Measurements from ENCODE around the gene TMEM59.
"Not testable (repeated sequence)": the region's sequence is repeated elsewhere in the genome, so short reads cannot be mapped to it uniquely, and the experiment has no call there.

TMEM59 gene, protein sequence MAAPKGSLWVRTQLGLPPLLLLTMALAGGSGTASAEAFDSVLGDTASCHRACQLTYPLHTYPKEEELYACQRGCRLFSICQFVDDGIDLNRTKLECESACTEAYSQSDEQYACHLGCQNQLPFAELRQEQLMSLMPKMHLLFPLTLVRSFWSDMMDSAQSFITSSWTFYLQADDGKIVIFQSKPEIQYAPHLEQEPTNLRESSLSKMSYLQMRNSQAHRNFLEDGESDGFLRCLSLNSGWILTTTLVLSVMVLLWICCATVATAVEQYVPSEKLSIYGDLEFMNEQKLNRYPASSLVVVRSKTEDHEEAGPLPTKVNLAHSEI

DNA sequence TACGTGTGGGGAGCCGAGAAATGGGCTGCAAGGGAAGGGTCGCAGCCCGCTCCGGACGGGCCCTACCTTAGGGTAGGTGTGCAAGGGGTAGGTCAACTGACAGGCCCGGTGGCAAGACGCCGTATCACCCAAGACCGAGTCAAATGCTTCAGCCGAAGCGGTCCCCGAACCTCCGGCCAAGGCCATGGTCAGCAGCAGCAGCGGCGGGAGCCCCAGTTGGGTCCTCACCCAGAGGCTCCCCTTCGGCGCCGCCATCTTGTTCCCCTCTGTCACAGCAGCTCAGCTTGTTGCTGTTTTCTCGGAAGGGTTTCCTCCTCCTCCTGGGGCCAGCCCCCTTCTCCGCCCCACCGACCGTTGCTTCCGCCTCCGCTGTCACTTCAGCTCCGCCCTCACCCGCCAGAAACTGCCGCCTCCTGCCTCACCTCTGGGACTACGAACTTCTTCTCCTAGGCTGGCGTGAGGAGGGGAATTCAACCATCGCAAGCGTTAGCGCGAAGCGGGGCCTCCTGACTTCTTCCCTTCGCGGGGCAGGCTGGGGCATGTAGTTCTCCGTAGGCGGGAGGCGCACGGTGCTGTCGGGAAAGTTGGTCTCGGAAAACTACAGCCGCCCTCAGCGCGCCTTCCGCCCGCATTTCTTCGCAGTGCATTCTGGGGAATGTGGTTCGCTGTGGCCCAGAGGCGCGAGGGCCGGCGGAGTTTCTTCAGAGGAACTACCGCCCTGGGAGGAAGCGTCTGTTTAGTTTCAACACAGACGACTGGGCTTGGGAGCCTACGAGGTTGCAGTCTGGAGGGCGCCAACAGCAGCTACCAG, at the start of gene TMEM59, which contains the start of gene TCEANC2:
Gene TMEM59, minus strand, starts transcription at position 271 of the 811 bp plus-strand sequence. Its CDS starts 16 bp downstream, at position 255.
Gene TCEANC2, plus strand, starts transcription at position 675 of the 811 bp plus-strand sequence. CDS start 815 bp downstream, outside the sequence.
- DNase-seq, result peak; percentile 97

DNA sequence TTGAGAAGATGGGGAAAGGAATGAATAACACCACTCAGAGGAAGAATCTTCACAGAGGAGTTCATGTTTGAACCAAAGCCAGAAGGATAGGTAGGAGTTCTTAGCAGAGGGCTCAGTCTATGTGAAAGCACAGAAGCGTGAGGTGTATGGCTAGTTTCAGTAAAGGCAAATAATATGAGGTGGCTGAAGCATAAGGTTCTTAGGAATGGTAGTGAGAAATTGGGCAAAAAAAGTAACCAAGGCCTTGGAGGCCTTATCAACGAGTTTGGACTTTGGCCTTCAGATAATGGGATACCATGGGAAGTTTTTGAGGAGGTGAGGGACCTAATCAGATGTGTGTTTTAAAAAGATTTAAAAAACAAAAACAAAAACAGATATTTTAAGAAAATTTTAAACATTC, 47.5 kb upstream of the TMEM59 start:
- DNase-seq, result no peak

DNA sequence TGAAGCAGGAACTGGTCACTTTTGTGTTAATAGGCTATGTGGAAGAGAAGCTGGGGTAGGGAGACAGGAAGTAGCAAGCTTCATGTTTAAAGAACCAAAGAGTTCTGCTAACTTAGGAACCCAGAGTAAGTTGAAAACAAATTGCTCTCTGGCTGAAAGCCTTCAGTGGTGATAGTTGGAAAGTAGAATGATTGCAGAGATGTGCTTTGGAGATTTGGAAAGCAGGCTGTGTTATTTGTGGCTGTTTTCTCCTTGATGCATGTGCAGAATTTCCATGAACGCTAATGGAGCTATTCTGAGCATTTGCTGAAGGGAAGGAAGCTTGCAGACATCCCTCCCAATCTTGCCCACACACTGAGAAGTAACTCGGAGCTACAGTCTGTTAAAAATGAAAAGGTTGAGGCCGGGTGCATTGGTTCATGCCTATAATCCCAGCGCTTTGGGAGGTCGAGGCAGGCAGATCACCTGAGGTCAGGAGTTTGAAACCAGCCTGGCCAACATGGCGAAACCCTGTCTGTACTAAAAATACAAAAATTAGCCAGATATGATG, 46.1 kb upstream of the TMEM59 start:
- no peak for DNase-seq

DNA sequence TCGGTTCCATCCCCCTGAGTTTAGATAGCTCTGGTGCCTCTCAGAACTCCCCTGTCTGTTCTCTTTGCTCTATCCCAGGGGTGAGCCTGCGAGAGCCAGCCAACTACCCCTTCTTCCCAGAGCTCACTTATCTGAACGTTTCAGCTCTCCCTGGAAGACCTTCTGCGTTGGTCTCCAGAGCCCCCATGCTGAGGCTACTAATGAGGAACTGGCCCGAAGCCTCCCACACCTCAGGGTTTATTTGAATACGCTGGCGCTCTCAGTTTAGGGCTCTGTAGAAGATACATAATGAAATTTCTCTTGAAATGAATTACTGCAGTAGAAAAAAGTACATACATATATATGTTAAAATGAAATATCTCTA, 43.9 kb upstream of the TMEM59 start:
- DNase-seq, result no peak

DNA sequence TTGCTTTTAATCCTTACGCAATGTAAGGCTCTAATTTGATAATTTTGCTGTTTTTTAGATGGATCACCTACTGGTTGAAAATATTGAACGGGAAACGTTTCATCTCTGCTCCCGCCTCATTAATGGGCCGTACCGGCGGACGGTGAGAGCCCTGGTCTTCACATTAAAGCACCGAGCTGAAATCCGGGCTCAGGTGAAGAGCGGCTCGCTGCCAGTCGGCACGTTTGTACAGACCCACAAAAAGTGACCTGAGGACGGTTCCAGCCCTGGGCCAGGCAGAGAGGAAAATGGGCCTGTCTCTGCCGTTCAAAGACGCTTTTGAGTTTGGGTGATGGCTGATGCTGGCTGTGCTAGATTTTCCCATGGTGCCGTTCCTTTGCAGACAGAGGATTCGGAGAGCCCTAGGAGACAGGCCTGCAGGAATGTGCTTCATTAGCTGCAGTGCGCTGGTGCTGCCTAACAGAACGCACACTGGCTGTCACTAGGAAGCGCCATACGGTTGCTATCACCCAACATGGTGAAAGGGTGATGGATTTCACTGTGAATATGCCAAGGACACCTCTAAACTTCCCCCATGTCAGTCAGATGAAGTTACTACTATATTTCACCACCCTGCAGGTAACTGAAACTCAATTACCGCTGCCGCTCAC, 43.3 kb upstream of the TMEM59 start:
- DNase-seq, result no peak

DNA sequence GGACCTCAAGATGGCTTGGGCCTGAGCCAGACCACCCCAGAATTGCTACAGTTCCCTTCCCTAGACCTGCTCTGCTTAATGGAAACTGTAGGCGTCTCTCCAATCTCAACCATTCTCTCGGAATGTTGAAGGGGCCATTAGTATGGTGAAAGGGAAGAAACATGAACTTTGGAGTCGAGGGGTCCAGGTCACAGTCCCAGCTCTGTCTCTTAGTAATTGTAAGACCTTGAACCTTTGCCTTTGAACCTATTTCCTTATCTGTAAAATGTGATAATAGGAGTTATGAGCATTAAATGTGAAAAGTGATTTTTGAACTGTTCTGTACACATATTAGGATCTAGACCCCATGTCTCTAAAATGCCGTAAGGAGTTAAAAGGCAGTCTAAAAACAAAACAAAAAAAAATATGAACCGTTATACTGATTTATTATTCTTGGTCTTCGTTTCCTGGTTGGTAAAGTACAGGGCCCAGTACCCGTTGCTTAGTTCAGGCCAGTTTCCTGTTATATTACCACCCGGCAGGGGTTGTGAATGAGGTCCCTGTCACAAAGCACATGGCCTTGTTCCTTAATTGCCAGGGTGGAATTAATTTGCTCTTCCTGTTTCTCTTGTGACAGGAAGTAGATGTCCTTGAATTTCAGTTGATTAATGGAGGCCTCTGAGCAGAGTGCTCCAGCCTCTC, 42.7 kb upstream of the TMEM59 start:
- peak; percentile 69 for DNase-seq

DNA sequence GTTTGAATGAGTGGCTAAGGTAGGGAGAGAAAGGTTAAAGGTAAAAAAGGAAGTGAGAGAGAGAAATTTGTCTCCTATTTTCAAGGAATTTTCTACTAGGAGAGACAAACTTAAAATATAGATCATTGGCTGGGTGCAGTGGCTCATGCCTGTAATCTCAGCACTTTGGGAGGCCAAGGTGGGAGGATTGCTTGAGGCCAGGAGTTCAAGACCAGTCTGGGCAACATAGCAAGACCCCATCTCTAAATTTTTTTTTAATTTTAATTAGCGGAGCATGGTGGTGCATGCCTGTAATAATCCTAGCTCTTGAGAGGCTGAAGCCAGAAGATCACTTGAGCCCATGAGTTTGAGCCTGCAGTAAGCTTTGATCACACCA, 41.7 kb upstream of the TMEM59 start:
- DNase-seq, result not testable (repeated sequence)

DNA sequence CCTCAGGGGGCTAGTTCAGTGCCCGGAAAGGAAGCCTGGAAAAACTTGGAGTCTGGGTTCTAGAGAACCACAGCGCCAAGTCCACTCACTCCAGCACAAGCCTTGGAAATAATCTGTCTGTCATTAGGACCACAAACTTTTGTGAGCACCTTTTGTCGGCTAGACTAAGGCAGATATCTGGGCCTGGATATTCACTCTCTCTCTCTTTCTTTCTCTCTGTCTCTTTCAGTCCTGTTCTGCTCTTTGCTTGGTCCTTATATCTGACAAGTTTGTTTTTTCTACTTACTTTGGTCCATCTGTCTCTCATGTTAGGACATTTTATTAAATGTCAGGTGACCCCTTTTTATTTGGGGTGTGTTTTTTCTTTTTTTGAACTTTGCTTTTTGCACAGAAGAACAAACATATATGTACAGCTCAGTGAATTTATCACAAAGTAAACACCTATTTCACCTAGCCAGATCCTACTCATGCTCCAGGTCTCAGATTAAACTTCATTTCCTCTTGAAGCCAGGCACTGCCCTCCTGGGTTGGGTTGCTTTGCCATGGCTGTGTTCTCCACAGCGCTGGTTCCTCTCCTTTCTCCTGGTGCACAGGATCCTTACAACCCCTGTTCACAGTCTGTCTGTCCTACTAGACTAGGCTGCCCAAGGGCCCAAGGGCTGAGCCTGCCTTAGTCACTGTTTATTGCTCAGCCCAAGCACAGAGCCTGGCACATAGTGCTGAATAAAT, 41.2 kb upstream of the TMEM59 start:
- no peak for DNase-seq

DNA sequence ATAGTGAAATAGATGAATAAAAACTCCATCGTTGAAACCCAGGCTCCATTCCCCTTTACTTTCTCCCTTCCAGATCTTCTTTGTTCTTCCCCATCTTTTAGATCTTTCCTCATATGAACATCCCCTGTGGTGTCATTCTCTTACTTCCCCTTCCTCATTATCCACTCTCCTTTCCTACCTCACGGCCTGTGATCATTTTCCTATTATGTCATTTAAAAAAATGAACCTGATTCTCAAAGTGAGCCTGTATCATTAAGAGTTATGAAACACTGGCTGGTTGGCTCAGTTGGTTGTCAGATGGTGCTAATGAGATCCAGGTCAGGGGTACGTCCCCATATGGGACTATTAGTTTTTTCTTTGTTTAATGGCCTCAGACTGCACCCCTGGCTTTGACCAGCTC, 38.7 kb upstream of the TMEM59 start:
- no peak for DNase-seq

DNA sequence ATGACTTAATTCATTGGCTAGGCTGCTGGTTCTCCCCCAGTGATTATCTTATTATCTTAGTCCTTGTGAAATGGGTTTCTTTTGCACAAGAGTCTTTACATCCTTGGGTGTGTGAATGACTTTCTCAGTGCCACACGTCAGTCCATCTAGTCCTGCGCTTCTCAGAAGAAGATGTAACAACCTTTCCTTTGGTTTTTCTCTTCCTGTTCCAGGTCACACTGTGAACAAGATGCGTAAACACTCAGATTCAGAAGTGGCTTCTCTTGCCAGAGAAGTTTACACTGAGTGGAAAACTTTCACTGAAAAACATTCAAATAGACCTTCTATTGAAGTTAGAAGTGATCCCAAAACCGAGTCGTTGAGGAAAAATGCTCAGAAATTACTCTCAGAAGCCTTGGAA, 35.4 kb upstream of the TMEM59 start:
- DNase-seq, result no peak

DNA sequence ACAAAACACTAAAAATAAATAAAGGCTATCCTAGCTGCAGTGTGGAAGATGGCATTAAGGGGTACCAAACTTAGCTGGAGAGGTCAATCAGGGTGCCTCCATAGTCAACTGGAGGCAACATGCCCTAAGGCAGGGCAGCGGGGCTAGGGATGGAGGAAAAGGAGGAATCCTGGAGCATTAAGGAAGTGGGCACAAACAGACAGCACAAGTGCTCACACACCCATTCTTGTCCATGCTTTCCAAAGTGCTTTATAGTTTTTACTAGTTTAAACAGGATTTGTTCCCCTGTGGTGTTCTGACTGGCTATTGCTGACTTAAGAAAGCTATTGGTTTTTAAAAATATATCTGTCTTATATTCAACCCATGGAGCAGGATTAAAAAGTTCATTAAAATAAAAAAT, 33.8 kb upstream of the TMEM59 start:
- no peak for DNase-seq

DNA sequence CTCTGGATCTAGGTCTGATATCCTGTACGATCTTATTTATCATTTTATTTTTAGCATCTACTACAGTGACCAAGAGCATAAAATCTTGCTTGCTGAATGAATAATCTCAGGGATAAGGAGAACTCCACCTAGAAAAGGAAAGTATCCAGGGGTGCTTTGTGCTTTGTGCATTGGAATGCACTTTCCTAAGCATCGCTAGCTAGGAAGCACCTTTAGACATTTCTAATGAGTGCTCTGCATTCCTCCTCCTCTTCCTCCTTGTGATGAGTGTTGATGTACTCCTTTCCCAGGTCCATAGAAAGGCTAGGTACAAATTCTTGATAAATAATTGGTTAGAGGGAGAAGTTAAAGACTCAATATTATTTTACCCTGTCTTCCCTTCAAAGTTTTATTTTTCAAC, 31.8 kb upstream of the TMEM59 start:
- DNase-seq, result no peak

DNA sequence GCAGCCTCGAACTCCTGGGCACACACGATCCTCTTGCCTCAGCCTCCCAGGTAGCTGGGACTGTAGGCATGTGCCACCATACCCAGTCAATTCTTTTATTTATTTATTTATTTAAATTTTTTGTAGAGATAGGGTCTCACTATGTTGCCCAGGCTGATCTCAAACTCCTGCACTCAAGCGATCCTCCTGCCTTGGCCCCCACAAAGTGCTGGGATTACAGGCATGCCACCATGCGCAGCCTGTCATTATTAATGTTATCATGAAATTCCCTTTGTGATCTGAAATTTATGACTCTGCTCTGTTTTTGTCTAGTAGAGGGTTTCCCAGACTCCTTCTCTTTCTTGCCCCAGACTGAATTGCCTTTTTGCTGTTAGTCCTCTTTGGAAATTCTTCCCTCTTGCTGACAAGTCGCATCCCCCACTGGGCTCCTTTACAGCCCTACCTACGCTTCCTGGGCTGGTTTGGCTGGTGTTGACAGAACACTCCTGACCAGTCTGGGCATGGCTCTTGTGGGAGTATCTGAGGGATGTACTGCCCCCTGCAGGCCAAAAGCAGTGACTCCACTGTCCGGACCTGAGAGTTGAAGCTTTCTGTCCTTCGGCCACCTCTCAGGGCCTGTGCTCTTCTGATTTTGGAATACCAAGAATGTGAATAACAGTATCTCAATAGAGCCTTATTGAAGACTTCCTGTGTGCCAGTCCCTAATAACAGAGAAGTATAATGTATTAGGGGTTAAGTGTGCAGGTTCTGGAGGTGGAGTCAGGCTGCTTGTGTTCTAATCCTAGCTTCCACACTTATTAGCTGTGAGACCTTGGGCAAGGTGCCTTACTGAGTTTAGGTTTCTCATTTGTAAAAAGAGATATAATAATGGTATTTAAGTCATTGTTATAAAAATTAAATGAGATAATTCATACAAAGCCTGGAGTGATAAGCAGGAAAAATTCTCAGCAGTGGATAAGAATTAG, 28.6 kb upstream of the TMEM59 start:
- peak; percentile 28 for DNase-seq

DNA sequence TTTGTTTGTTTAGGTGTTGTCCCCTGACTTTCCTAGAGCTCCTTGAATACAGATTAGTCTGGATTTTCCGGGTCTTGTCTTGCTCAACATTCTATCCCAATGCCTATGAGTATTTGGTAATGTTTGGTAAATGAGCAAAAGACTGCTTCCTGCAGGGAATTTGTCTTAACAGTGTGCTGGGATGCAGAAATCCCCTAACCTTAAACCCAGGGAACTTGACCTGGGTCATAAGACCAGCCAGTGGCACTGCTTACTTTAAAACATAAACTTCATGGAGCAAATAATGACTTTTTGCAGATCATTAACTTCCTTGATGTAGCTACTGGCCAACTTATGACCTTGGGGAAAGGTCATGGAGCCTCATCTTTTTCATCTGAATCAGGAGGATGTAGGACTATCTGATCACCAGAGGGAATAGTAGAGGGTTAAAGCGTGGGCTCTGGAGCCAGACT, 27.6 kb upstream of the TMEM59 start:
- DNase-seq, result no peak

DNA sequence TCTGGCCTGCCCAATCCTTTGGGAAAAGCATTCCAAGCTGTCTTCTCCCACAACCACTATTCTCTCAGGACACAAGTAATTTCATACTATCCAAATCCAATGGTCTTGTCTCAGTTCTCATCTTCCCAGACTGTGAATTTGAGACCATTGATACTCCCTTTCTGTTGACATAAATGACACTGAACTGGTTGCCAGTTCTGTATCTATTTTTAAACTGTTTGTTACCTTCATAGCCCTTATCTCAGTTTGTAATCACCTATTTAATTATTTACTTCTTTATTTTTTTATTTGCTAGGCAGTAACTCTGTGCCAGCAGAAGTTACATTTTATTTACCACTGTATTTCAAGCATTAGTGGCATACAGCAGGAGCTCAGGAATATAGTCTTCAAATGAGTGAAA, 24.4 kb upstream of the TMEM59 start:
- DNase-seq, result no peak

DNA sequence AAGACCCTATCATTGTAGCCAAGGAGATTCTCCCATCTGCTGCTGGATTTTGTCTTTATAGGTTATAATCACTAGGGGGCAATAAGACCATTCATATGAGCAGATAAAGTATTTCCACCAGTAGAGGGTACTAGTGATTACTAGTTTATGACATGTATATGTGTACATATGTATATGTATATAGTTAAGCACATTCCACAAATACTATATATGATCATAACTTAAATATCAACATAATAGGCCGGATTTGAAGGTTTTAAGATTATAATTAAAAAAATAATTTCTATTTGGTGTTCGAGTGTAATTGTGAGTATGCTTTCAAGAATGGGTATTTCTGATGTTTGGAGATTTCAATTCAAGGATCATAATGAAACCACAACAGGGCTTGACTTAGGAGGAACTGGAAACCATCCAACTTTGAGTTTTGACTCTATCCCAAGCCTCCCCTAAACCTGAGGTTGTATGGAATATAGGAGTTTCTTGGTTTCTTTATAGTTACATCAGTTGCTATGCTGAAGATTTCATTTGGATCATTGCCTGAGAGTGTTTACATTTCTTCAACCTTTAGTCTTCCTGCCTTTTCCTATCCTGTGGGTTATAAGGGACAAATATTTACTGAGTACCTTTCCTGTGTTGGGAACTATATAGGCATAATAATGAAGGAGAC, 17.3 kb upstream of the TMEM59 start:
- DNase-seq, result peak; percentile 49

DNA sequence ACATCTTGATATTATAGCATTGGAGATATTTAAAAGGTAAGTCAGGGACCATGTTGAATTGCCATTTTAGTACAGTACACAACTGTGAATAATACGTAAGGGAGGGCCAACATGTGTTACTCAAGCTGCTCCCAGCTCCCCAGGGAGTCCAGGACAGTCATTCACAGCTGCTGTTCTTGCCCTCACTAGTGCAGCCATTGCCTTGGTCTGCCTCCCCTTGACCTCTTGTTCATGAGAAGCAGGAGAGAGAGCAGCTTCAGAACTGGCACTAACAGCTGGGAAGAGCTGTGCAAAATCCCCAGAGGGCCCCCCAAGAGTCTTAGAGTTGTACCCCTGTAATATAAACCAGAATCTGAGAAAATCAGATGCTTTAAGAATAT, 16.8 kb upstream of the TMEM59 start:
- DNase-seq, result no peak

DNA sequence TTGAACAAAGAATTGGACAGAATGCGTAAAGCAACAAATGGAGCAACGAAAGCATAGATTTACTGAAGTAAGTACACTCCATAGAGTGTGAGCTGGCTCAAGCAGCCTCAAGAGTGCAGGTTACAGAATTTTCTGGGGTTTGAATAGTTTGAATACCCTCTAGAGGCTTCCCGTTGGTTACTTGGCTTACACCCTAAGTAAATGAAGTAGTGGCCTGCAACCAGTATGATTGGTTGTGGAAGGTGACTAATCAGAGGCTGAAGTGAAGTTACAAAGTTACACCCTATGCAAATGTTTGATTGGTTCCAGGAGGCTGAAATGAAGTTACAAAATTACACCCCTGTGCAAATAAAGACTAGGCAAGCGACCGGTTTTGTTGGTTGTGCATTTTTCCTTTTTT, 11.3 kb upstream of the TMEM59 start:
- DNase-seq, result no peak

DNA sequence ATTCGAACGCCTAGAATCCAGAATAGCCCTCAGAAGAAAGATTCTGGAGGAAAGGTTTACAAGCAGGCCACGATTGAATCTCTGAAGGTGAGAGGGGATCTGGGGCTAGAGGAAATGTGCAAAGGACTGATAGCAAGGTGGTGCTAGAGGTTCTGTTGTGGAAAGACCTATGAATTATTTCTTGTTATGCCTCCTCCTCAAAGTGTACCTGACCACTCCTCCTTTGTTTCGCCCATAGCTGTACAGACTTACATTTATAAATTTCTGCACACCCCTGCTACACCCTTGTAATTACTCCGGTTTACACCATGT, 1.4 kb upstream of the TMEM59 start:
- no peak for DNase-seq

DNA sequence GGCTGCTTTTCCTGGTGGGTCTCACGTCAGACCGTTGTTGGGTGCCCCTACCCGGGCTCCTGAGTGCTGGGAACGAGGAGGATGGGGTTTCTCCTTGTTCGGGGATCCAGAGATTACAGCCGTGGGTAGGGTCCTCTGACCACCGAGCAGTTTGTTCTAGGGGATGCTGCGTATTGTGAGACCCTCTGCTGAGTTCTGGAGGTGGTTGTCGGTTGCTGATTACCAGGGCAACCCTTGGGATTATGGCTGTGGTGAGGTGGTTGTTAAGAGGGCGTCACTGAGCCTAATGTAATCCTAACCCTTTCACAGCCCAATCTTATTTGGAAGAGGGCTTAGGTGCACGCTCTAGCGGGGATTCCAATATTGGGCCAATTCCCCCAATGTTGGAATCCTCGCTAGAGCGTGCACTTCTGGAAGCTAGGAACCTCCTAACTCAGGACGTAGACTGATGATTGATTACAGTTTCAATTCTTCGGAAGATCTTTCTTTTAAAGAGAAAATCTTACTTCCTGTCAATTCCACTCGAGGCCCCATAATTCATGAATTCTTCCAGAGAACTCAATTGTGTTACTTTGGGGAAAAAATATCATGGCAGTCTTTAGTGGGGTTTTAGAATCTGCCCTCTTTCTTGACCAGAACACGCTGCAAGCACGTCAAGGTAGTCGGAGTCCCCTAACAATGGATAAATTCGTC, 887 bp upstream of the TMEM59 start:
- no peak for DNase-seq

All from COR-L47 (cell line).